Liver (tissue), 3 donors: ENCODE measurements around the gene DPY19L3.

Source experiments
- EGR1 ChIP-seq, 2 donors: IDR thresholded peaks; 2 replicates each; pipeline ENCODE4 v1.6.1; 2016 to 2018; ENCODE audit warnings: antibody characterized with exemption in 2 of 2, low read depth in 2 of 2
- MAX ChIP-seq: IDR thresholded peaks from 2 replicates; pipeline ENCODE4 v1.6.1; 2016; ENCODE audit warnings: antibody characterized with exemption
- TAF1 ChIP-seq: conservative IDR thresholded peaks from 2 replicates; pipeline ENCODE4 v1.6.1; 2016; ENCODE audit warnings: antibody characterized with exemption, mild to moderate bottlenecking
- YY1 ChIP-seq: IDR thresholded peaks from 2 replicates; pipeline ENCODE4 v1.6.1; 2016; ENCODE audit warnings: antibody characterized with exemption, mild to moderate bottlenecking
- TF ChIP-seq, protein P1 (sequence below): fragments of 150-350 bp; IDR thresholded peaks from 2 replicates; pipeline ENCODE4 v1.5.1; 2017; ENCODE audit warnings: improper control_type of control experiment, low read depth, low read length; ENCODE audit not compliant: missing input control
- TF ChIP-seq, protein P2 (sequence below): IDR thresholded peaks from 2 replicates; pipeline ENCODE4 v1.6.1; 2016; ENCODE audit warnings: antibody characterized with exemption, mild to moderate bottlenecking
- TF ChIP-seq, protein P3 (sequence below): IDR thresholded peaks from 2 replicates; pipeline ENCODE4 v1.6.1; 2016; ENCODE audit warnings: antibody characterized with exemption
- TF ChIP-seq, protein P4 (sequence below): IDR thresholded peaks from 2 replicates; pipeline ENCODE4 v1.6.1; 2016; ENCODE audit warnings: antibody characterized with exemption
- donor health status: healthy.
- donor health status: healthy.

GRCh38 chr19:32415669-32416068 is 10.1 kb downstream of the DPY19L3 start:
- TF ChIP-seq, protein P1, sequence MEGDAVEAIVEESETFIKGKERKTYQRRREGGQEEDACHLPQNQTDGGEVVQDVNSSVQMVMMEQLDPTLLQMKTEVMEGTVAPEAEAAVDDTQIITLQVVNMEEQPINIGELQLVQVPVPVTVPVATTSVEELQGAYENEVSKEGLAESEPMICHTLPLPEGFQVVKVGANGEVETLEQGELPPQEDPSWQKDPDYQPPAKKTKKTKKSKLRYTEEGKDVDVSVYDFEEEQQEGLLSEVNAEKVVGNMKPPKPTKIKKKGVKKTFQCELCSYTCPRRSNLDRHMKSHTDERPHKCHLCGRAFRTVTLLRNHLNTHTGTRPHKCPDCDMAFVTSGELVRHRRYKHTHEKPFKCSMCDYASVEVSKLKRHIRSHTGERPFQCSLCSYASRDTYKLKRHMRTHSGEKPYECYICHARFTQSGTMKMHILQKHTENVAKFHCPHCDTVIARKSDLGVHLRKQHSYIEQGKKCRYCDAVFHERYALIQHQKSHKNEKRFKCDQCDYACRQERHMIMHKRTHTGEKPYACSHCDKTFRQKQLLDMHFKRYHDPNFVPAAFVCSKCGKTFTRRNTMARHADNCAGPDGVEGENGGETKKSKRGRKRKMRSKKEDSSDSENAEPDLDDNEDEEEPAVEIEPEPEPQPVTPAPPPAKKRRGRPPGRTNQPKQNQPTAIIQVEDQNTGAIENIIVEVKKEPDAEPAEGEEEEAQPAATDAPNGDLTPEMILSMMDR: no peak
- TF ChIP-seq, protein P2, sequence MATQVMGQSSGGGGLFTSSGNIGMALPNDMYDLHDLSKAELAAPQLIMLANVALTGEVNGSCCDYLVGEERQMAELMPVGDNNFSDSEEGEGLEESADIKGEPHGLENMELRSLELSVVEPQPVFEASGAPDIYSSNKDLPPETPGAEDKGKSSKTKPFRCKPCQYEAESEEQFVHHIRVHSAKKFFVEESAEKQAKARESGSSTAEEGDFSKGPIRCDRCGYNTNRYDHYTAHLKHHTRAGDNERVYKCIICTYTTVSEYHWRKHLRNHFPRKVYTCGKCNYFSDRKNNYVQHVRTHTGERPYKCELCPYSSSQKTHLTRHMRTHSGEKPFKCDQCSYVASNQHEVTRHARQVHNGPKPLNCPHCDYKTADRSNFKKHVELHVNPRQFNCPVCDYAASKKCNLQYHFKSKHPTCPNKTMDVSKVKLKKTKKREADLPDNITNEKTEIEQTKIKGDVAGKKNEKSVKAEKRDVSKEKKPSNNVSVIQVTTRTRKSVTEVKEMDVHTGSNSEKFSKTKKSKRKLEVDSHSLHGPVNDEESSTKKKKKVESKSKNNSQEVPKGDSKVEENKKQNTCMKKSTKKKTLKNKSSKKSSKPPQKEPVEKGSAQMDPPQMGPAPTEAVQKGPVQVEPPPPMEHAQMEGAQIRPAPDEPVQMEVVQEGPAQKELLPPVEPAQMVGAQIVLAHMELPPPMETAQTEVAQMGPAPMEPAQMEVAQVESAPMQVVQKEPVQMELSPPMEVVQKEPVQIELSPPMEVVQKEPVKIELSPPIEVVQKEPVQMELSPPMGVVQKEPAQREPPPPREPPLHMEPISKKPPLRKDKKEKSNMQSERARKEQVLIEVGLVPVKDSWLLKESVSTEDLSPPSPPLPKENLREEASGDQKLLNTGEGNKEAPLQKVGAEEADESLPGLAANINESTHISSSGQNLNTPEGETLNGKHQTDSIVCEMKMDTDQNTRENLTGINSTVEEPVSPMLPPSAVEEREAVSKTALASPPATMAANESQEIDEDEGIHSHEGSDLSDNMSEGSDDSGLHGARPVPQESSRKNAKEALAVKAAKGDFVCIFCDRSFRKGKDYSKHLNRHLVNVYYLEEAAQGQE: no peak
- TF ChIP-seq, protein P3, sequence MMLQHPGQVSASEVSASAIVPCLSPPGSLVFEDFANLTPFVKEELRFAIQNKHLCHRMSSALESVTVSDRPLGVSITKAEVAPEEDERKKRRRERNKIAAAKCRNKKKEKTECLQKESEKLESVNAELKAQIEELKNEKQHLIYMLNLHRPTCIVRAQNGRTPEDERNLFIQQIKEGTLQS: no peak
- TF ChIP-seq MAX (no peak), YY1 (no peak), EGR1 (IDR thresholded peaks at IDR 0.05; ENCODE audit: low read depth in 2 of 2) (no peak), TAF1 (no peak)
- TF ChIP-seq, protein P4, sequence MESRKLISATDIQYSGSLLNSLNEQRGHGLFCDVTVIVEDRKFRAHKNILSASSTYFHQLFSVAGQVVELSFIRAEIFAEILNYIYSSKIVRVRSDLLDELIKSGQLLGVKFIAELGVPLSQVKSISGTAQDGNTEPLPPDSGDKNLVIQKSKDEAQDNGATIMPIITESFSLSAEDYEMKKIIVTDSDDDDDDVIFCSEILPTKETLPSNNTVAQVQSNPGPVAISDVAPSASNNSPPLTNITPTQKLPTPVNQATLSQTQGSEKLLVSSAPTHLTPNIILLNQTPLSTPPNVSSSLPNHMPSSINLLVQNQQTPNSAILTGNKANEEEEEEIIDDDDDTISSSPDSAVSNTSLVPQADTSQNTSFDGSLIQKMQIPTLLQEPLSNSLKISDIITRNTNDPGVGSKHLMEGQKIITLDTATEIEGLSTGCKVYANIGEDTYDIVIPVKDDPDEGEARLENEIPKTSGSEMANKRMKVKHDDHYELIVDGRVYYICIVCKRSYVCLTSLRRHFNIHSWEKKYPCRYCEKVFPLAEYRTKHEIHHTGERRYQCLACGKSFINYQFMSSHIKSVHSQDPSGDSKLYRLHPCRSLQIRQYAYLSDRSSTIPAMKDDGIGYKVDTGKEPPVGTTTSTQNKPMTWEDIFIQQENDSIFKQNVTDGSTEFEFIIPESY: no peak
